ENCODE data around the gene HYOU1. TPM values are rescaled to one million over a fixed set of nuclear protein-coding genes. Genes with fewer than 3 reads are reported as not detected.
"Not testable (repeated sequence)": the region's sequence is repeated elsewhere in the genome, so short reads cannot be mapped to it uniquely, and the experiment has no call there.

The HYOU1 gene
- total RNA-seq, 1 donor from 2014 or later, result 157 TPM

DNA sequence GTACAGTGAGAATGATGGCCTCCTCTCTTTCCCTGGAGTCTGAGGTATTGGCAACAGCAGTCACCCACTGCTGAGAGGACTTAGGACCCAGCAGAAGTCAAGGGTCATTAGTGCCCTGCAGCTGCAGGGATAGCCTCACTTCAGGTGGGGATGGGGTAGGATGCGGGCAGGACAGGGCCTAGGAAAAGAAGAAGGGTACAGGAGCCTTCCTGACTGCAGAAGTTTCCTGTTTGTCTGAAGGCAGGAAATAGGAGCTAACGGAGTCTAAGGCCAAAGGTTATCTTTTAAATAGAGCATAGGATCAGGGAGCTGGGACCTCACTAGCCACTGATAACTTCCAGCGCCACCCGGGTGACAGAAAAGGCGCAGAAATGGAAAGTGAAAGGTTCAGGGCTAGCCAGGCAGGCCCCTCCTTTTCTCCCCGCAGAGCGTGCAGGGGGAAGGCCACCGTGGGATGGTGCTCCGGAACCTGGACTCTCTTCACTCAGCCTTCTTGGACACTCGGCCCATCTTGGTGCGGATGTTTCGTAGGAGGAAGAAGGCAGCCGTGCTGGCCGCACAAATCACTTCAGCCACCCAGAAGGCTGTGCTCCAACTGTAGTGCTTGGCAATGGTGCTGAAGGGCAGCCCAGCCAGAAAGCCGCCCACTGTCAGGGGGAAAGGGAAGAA, 32.4 kb downstream of the HYOU1 start:
- DNase-seq (ENCODE audit: low read depth), result no peak

- DNase-seq (ENCODE audit: low read depth), result no peak
Observed at GRCh38 chr11:119023741-119024140, 33.3 kb downstream of the HYOU1 start.

DNA sequence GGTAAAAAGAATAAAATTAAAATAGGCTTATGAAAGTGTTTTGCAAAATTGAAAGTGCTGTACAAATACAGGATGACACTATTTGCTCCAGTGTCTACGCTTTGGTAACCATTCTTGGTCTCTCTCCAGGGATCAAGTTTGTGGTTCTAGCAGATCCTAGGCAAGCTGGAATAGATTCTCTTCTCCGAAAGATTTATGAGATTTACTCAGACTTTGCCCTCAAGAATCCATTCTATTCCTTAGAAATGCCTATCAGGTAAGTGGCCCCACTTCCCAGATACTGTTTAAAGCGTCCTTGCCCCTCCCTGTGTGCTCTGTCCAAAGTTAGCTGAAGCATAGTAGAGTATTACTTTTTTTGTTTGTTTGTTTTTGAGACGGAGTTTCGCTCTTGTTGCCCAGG, 35.4 kb downstream of the HYOU1 start:
- no peak for DNase-seq (ENCODE audit: low read depth)

DNA sequence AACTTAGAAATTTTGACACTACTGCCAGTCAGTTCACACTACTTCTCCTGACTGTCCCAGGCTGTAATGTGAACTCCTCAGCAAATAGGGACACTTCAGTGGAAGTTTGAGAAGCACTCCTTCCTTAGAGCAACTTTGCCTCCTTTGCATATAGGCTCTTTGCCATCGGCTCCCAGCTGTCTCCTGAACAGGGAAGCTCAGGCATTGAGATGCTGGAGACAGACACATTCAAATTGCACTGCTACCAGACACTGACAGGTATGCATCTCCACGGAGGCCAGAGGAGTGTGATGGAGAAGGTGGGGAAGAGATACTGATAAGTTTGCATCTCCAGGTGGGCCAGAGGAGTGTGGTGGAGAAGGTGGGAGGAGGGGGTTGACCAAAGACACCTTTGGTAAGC, 37.0 kb downstream of the HYOU1 start:
- DNase-seq (ENCODE audit: low read depth), result no peak

DNA sequence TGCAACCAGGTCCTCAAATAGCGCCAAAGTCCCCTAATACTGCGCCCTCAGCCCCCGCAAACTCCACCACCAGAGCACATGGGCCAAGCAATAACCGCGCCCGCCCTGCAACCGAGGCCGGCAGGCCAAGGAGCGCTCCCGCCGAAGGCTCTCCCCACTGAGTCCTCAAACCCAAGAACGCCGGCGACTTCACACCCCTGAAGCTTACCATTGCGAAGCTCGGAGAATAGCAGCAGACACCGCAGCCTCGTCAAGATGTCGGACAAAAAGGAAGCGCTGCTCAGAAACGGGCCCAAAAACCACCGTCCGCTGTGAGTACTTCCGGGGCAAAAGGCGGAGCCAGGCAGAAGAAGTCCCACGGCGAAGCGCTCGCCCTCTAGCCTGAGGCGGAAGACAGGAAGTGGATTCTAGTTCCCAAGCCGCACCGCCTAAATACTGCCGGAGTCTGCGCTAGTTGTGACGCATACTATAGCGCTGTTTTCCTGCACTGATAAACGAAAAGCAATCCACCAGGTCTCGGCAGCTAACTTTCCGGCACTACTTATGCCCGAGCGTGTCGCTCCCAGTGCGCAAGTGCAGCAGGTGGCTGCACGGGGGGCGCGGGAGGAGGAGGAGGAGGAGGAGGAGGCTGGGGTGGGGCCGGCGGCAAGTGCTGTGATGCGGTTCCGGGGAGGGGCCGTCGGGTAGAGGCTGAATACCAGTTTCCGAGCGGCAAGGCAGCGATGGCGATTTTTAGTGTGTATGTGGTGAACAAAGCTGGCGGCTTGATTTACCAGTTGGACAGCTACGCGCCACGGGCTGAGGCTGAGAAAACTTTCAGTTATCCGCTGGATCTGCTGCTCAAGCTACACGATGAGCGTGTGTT, 38.7 kb downstream of the HYOU1 start, which contains the start of the genes RPS25 and TRAPPC4:
TSS of gene RPS25 (minus strand) at position 270 of the 865 bp plus-strand sequence. CDS start at position 211, 59 bp downstream.
TSS of gene TRAPPC4 (plus strand) at position 693 of the 865 bp plus-strand sequence. CDS start at position 723, 30 bp downstream.
- peak; percentile 98 for DNase-seq (ENCODE audit: low read depth)

DNA sequence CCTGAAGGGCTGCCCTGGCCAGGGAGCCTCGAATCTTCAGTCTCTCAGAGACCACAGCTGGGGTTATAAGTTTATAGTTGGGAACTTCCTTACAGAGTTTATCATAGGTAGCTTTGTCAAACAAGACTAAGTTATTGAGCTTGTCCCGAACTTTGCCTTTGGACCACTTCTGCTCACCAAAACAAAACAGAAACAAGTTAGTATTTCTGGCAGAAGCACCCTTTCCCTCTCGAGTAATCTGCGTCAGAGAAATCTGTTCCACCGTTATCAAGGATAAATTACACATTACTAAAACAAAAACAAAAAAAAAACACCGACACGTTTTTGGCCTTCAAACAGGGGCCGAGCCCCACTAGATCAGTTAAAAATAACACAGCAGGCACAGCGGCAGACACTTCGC, 39.6 kb downstream of the HYOU1 start:
- not testable (repeated sequence) for DNase-seq (ENCODE audit: low read depth)

- no peak for DNase-seq (ENCODE audit: low read depth)
Observed at GRCh38 chr11:119016216-119017009, 40.6 kb downstream of the HYOU1 start.

DNA sequence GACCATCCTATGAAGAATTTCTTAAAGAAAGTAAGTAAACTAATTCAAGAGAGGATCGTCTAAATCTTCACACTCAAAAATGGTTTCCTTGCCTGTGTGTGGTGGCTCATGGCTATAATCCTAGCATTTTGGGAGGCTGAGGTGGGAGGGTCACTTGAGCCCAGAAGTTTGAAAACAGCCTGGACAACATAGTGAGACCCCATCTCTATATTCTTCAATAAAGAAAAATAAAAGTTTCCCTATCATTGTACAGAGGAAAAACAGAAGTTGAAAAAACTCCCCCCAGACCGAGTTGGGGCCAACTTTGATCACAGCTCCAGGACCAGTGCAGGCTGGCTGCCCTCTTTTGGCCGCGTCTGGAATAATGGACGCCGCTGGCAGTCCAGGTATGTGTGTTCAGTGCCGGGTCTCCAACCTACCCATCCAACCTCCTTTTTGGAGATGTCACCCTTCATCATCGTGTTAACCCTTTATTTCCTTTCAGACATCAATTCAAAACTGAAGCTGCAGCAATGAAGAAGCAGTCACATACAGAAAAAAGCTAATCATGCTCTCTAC, 41.9 kb downstream of the HYOU1 start:
- DNase-seq (ENCODE audit: low read depth), result no peak

GRCh38 chr11:119014209-119014924, 42.6 kb downstream of the HYOU1 start:
- DNase-seq (ENCODE audit: low read depth), result no peak

DNA sequence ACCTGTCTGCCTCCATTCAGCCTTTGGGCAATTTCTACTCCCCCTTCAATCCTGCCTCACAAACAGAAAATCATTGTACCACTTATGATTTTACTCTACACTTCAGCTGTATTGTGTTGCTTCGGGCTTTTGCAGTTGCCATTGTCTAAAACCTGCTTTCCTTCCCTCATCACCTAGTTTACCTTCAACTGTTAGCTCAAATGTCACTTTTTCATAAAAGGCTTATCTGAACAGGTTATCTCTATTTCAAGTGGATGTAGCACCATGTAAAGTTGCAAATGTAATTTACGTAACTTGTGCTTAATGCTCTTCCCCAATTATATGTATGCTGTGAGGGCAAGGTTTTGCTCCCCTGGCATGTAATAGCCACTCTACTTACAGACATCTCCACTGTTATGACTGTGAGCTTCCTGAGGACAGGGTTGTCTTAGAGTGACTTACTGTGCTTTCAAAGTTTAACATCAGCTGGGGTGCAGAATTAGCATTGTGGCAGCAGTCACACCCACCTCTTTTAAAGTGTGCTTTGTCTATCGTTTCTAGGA, 44.3 kb downstream of the HYOU1 start:
- DNase-seq (ENCODE audit: low read depth), result no peak

- no peak for DNase-seq (ENCODE audit: low read depth)
Observed at GRCh38 chr11:119011476-119012053, 45.4 kb downstream of the HYOU1 start.

DNA sequence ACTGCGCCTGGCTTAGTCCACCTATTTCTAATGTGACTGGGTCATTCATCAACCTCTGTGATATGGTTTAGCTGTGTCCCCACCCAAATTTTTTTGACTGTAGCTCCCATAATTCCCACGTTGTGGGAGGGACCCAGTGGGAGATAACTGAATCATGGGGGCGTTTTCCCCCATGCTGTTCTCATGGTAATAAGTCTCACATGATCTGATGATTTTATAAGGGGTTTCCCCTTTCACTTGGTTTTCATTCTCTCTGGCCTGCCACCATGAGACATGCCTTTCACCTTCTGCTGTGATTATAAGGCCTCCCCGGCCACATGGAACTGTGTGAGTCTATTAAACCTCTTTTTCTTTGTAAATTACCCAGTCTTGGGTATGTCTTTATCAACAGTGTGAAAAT, 50.3 kb downstream of the HYOU1 start:
- no peak for DNase-seq (ENCODE audit: low read depth)

- no peak for DNase-seq (ENCODE audit: low read depth)
Observed at GRCh38 chr11:119000906-119001305, 56.1 kb downstream of the HYOU1 start.

DNA sequence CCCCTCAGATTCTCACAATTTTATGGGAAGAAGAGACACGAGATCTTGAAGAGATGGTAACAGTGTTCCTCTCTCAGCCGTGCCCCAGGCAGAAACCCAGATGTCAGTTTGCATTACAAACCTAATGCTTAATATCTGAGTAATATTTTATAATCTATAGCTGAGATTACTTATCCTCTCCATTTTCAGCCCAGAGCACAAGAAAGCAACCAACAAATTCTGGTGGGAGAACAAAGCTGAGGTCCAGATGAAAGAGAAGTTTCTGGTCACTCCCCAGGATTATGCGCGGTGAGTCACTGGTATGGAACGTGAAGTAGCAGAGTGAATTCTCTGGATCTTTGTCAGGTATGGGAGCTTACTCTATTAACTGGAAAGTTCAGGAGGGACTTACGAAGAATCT, 58.2 kb downstream of the HYOU1 start:
- DNase-seq (ENCODE audit: low read depth), result no peak

GRCh38 chr11:118998388-118998717, 58.7 kb downstream of the HYOU1 start:
- no peak for DNase-seq (ENCODE audit: low read depth)

GRCh38 chr11:118997627-118998387, 59.2 kb downstream of the HYOU1 start, which contains the start of gene CENATAC:
CENATAC (plus strand) TSS chr11:118998138; CDS start chr11:118998198, 60 bp downstream.
- peak; percentile 93 for DNase-seq (ENCODE audit: low read depth)

DNA sequence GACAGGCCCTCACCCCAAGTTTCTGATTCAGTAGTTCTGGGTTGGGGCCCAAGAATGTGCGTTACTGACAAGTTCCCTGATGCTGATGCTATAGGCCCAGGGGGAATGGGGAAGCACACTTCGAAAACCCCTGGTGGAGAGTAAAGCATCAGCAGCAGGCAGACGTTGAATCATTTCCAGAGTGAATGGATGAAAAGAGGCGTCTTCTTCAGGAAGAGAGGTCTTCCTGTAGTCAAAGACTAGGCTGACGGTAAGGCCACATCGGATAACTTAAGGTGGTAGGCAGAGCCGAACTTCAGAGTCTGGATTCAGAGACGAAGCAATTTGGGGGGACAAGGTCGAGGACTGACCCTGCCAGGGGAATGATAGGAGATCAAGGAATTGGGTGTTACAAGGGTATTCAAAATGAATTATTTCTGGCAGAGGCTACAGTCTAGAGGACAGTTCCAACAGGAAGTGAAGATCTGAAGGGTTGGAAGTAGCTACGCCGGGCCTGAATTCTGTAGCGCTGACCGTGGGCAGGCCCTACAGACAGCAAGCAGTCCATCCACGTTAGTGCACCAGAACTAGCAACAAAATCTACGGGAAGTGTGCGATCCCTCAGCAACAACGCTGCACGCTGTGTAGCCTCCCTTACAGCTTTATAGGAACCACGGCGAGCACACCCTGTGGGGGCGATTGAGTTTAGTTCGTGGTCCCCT, 59.9 kb downstream of the HYOU1 start:
- no peak for DNase-seq (ENCODE audit: low read depth)

Data from myocyte (in vitro differentiated cells).